Spleen (tissue), 7 donors: ENCODE measurements around the gene OR4P4.

Source experiments
- CTCF ChIP-seq, 11 experiments: fragments of 200-600 bp in 7 of 11; fragments of 450-650 bp in 4 of 11; sonication (generic) in 4 of 11; IDR thresholded peaks in 8 of 11; conservative IDR thresholded peaks in 3 of 11; 1 replicate in 7 of 11; 2 replicates in 4 of 11; pipeline versions ENCODE4 v1.4.0 to v1.8.0; 2016 to 2021; ENCODE audit warnings: antibody characterized with exemption in 11 of 11, inconsistent platforms in 4 of 11, mild to moderate bottlenecking in 1 of 11
- POLR2A ChIP-seq, 3 donors: fragments of 450-650 bp; IDR thresholded peaks; one replicate each; pipeline ENCODE4 v1.5.1; 2017; ENCODE audit warnings: antibody characterized with exemption in 3 of 3, mild to moderate bottlenecking in 1 of 3
- POLR2AphosphoS5 ChIP-seq, 3 donors: sonication (generic); formaldehyde crosslinking; IDR thresholded peaks; one replicate each; pipeline ENCODE4 v1.5.1; 2017; ENCODE audit warnings: antibody characterized with exemption in 3 of 3
- donor health status: DM: no; HTN: no; CAD: no; lungs with moderate emphysema.
- donor health status: DM: no; HTN: no; CAD: no.
- donor health status: DM: no; HTN: no; CAD: no.

DNA sequence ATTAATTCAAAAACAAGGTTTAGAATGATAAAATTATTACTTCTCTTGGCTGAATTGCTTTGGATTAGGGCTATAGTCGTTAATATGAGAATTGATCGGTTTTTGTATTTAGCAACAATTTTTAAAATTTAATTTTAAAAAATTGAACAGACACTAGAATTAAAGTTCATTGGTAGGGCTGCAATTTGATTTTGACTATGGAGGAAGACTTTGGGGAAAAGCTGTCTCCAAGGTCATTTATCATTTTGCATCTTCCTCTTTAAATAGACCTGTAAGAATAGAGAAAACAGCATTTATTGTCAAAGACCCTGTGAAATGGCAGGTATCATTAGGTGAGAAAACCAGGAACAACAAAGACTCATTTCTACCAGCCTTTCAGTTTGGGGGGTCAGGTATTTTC lies 13.1 kb downstream of the OR4P4 start, which contains the start of gene OR4S2:
- TF ChIP-seq CTCF (IDR thresholded peaks at IDR 0.05 in 8 of 11, conservative IDR thresholded peaks at IDR 0.05 in 3 of 11): no peak
- TF ChIP-seq POLR2AphosphoS5 (IDR thresholded peaks at IDR 0.05): no peak
- no peak for TF ChIP-seq POLR2A (IDR thresholded peaks at IDR 0.05)
